GM19324 (cell line): ENCODE results near the gene KDM2B.

Source experiments
- ATAC-seq: cut with Tn5 transposase; IDR thresholded peaks from one replicate; pipeline ENCODE4 v1.9.1; 2021; ENCODE audit warnings: mild to moderate bottlenecking, moderate library complexity; ENCODE audit not compliant: unreplicated experiment, low FRiP score

The KDM2B gene

DNA sequence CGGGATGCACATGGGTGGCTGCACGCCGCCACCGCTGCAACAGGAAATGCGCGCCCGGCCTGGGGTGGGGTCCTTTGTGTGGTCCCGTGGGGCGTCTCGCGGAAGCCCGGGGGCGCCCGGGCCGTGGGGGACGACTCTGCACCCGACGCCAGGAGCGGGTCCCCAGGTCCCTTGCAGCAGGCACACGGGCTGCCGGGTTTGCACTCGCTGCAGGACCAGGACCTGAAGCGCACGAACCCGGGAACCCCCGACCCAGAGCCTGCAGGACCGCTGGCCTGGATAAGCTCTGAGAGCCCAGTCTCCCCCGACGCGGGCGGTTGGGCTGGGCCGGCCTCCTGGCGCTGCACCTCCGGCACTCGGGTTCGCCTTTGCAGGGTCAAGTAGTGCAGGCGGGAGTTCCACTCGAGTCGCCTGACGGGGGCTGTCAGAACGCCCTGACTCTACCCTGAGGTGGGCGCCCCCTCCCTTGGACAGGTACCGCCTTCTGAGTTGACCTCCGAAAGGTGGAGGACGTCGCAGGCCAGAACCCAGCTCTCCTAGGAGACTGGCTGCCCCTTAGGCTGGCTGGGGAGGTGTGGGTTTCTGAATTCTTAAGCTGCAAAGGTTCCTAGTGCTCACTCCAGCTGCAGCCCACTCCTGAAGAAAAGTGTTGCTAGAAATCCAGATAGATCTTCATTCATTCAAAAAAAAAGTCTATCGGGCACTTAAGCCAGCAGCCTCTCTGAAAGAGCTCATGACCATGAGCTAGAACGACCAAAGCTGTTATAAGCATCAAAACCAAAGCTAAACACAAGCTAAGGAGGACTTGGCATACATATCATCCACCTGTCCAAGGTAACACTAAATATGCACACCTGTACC is 113.0 kb downstream of the KDM2B start:
- ATAC-seq = no peak

DNA sequence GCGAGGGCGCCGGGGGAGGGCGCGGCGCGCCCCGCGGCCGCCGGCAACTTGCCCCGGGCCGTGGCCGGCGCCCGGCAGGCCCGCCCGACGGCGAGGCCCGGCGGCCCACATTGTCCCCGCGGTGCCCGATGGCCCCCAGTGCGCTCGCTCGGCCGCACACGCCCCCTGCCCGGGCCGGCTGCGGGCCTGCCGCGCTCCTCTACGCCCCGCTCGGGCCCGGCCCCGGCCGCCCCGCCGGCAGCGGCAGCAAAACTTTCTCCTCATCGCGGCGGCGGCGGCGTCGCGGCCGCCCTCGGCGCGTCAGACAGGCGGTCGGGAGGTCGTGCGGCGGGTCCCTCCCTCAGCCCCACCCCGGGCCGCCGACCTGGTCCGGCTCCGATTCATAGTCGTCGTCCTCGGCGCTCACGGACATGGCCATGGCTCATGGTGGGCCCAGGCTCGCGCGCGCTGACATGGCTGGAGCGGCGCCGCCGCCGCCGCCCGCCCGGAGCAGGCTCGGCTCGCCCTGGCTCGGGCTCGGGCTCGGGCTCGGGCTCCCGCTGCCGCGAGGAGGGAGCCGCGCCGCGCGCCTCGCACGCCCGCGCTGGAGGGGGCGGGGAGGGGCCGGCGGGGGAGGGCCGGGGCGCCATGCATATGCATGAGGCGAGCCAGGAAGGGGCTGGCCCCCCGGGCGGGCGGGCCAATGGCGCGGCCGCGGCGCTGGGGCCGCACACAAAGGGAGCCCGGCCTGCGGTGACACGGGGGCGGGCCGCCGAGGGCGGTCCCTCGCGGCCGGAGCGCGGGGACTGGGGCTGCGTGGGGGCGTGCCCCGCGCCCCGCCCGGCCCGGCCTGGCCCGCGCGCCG is 113.8 kb downstream of the KDM2B start:
- peak; percentile 88 for ATAC-seq

DNA sequence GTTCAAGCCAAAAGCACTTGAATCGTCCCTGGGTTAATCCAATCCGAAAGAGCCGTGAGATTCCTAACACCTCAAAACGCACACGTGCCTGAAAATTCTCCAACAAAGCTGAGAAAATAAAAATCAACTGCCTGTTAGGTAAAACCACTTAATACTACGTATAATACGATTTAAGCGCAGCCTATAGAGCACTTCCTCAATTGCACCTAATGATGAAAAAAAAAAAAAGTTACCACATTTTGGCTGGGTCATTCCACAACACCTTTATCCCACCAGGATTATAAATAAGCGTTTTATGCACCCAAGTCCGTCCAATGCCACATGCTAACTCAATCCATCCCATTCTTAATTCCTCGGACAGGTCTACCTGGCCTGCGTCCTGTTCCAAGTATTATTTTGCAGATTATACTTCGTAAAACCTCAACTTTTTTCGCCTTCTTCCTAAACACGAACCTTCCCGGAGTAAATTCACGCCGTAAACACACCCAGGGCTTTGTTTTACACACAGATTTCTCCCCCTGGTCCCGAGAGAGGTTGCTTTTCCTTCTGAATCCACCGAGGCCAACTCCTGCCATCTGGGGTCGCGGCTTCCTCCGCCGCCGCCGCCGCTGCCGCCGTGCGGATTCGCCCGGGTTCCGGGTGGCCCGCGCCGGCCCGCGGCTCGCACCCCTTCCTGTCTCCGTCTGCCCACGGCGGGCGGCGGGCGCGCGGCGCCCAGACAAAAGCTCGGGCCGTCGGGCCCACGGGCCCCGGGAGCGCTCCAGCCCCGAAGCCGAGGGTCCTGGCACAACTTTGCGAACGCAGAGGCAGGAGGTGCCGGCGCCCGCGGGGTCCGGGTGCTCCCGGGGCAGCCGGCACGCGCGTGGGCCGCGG is 114.7 kb downstream of the KDM2B start:
- ATAC-seq = peak; percentile 17

DNA sequence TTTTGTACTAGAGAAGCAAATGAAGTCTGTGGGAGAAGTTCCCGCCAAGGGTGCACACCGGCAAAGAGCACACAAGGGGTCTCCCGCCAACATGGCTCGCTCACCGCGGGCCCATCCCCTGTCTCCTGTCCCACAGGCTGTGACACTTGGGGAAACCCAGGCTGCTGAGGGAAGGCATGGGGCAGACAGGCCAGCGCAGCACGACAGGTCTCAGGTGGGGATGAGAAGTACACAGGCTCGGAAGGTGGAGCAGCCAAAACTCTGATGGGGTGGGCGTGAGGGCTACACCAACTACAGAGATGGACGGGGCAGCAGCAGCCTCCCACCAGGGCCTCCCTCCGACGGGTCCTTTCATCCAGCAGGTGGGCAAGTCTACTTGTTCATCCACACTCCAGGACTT is 116.5 kb downstream of the KDM2B start:
- ATAC-seq = no peak

DNA sequence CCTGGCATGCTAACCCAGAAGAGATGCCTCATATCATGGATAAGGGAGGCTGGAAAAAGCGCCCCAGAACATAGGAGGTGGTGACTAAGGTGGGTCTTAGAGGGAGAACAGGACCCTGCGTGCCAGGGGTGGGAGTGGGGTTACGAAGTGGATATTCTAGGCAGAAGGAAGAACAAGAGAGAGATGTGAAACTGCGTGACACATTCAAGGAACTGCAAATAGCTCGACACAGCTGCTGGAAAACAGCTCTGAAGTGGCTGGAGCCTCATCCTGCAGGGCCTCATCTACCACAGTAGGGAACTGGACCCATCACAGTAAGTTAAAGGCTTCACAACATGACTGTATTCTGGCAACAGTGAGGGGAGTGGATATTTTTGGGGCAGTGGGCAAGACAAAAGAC is 119.8 kb downstream of the KDM2B start:
- no peak for ATAC-seq

DNA sequence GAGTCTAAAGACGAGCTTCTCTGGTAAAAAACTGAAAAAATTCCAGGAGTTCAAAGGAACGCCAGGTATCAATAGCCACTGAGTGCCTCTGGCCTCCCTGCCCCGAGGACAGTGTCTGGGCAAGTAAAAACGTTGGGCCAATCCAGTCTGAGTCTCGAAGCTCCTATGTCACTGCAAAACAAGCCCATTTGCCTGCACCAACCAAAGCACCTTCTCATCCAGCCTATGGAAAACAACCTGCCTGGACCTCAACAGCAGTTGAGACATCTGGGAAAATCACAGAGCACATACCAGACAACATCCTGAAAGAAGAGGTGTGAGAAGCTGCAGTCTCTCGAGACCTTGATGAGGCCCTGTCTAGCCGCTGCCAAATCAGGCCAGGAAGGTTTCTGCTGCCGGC is 124.3 kb downstream of the KDM2B start:
- ATAC-seq = no peak

DNA sequence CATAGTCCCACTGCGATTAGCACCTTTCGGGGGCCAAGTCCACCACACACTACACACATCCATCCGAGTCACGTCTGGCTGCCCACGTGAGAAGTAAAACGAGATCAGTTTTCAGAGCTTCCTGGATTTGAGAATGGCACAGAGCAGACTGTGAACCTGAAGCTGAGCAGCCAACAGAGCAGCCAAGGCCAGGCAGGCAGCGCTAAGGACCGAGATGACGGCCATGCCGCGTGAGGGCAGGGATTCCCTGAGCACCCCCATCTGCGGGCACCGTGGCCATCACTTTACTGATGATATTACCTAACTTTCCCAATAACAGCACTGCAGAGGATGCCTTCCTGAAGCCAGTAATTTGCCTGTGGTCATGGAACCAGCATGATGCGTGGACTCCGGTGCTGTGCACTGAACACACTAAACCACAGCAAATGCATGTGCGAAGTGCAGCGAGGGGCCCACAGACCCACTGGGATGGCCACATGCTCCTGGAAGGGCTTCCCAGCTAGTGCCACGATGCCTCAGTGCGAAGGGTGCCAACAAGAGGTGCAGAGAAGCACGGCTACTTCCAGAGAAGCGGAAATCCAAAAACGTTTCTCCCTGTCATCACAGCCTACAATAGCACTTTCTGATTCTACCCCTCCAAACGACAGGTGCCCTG is 124.9 kb downstream of the KDM2B start:
- ATAC-seq = no peak

DNA sequence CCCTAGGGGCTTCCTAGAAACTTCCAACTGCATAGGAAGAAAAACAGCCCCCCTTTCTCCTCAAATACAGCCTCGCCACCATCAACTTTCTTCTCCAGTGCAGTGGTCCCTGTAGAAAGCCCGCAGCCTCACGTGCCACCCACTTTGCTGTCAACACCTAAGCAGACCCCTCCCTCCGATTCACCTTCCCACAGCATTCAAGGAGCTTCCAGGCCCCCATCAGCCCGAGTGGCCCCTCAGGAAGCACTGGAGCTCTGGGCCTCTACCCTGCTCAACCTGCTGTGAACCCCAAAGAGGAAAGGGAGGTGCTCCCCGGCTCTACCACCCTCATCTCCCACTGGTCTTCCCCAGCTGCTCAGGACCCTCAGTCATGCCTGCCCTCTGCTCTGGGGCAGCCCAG is 125.9 kb downstream of the KDM2B start:
- no peak for ATAC-seq

DNA sequence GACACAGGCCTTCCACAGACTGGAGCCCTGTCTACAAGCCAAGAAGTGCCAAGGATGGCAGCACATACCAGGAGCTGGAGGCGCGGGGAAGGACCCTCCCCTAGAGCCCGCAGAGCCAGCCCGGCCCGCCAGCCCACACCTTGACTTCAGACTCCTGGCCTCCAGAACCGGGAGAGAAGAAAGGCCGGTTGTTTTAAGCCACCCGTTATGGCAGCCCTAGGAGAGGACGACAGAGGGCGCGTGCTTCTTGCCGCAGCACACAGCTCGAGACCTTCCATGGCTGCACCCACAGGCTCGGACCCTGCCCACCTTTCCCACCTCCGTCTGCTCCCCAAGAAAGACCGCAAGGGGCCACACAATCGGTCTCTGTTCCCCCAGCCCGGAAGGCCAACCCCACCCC is 127.2 kb downstream of the KDM2B start:
- no peak for ATAC-seq

DNA sequence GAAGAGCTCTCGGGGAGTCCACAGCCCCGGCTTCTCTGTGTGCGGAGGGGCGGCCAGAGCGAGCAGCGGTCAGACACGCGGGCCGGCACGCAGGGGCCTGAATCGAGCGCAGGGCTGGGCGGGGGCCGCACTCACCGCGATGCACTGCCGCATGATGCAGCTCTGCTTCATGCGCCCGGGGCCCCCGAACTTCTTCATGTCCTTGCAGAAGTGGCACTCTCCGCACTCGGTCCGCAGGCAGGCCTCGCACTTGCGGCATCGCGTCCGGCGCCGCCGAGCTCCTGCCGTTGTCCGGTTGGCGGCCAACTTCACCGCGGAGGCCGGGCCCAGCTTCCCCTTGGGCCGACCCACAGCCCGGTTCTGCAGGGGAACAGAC is 127.8 kb downstream of the KDM2B start:
- no peak for ATAC-seq

DNA sequence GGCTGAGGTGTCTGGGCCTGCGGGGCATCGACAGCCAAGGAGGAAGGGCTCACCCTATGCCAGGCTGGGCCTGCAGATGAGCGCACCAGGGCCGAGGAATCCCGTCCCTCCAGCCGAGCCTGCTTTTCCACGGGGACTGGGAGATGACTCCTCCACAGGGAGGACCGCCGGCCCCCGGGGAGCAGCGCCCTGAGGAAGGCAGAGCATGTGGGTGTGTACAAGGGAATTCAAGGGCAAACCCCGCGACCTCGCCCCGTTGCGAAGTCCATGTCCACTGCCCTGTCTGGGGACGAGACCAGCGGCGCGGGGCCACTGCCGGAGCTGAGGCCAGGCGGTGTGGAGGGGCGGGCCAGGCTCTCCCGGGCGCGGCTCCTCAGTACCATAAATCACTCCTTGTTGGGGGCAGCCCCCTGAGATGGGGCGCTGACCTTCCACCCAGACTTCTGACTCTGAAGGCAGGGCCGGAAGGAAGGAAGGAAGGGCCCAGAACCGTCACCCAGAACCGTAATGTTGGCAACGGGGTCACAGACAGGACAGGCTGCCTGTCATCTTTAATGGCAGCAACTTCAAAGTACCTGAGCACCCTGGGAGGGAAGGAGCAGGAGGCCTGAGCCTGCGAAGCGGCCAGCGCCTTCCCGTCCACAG is 128.4 kb downstream of the KDM2B start:
- ATAC-seq = no peak

DNA sequence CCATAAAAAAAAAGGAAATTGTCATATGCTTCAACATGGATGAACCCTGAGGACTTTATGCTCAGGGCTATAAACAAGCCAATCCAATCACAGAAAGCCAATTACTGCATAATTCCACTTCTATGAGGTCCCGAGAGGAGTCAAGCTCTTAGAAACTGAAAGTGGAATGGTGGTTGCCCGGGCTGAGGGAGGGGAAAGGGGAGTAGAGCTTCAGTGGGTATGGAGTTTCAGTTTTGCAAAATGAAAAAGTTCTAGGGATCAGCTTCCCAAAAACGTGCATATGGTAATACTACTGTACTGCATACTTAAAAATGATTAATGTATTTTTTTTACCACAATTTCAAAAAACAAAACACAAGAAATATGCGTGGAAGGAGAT is 128.9 kb downstream of the KDM2B start:
- ATAC-seq = no peak

DNA sequence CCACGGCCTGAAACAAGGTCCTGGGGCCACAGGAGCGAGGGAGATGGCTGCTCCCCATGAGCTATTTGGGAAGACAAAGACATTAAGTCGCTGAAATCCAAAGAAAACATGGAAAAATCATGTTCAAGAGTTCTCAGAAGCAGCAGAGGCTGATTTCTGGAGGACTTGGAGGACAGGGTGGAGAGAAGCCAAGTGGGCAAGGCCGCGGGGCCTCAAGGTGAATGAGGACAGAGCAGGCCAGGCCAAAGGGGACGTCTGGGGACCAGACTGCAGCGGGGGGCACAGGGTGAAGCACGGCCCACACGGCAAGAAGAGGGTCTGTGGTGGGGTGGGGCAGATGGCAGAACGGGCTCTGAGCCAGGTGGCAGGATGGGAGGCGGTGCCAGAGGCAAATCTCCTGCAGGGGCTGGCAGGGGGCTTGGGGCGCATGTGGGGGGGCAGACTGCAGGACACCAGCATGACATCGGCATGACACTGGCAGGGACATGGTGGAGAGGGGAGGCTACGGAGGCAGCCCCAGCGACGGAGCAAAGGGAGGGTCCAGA is 132.0 kb downstream of the KDM2B start:
- ATAC-seq = no peak

DNA sequence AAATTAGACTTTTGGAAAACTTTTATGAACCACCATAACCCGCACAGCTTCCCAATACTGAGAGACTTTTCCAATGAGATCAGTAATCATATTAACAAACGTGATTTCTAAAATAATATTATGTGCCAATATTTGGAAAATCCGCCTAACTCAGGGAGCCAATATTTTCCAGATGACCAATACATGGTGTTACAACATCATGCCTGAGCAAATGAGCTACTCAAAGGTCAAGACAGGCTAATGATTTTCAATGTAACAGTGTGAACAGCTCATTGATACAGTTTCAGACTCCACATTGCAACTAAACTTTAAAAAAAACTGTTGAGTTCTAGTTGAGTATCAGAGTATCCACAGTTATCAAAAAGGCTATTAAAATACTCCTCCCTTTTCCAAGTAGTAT is 134.1 kb downstream of the KDM2B start:
- ATAC-seq = no peak

DNA sequence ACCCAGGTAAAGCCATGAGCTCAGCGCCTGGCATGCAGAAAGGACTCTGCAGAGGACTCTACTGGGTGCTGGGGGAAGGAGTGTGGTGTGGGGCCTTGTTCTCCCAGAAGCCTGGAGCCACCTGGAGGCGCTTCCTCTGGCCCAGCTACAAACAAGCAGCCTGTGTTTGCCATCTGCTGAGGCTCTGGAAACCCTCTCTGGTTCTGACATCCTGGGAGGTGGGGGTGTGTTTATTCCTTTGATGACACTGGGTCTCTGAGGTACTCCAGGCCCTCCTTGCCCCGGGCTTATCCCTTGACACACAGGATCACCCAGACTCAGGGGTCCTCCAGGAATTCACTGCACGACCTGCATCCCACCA is 136.0 kb downstream of the KDM2B start:
- no peak for ATAC-seq

DNA sequence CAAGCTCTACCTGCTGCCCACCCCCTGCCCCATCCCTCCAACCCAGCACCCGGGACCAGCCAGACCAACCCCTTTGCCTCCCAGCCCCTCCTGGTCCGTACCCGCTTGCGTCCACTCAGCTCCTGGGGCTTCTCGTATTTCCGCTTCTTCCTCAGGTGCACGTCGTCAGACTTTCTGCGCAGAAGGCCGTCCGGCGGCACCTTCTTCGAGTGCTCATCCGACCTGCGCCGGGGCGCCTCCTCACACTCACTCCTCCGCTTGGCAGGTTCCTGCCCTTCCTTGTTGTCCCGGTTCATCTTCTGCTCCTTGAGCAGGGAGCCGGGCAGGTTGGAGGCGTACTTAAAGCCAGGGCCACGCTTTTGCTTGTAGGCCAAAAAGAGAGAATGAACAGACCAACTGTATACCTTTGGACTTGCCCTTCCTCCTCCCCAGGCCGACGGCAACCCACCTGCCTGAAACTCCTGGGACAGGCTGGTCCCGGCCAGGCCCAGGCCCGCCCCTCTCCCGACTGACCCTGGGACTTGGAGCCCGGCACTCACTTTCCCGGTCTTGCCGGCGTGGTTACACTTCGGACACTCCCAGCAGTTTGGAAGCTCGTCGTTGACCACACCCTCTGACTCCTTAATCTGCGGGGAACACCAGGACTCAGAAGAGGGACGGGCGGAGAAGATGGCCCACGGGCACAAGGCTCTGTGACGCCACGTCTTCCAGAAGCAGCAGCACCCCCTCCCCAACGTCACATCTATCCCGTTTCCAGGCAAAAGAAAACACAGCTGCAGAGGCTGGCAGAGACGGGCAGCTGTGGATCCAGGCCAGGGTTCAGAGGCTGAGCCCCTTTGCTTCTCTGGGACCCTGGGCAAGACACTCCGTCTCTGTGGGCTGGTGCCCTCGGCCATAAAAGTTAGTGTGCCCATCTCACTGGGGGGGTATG is 136.6 kb downstream of the KDM2B start:
- no peak for ATAC-seq

DNA sequence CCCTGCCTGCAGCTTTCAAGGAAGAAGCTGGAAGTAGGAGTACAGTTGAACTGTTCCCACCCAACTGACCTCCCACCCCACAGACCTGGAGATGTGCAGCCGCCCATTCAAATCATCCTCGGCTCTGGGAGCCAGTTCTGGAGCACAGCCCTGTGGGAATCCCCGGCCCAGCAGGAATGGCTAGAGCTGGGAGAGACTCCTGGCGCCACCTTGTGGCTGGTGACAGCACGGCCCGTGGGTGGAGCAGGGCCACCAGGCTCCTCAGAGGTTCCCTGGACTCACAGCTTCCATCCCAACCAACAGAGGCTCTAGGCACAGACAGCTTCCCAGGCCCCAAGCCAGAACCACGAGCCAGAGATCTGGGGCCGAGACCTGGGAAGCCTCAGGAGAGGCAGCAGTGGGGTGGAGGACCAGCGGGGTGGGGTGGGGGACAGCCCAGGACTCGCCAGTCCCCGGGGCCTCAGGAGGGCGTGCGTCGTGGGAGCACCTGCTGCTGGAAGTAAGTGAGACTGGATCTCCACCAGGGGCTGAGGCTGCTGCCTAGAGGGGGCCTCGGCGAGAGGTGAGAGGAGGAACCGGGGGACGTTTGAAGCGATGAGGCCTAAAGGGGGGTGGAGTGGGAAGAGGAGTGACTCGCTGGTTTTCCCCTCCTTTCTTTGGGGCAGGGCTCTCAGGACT is 137.5 kb downstream of the KDM2B start:
- ATAC-seq = no peak
